ENCODE data around the gene NT5C1B. TPM values are rescaled to one million over a fixed set of nuclear protein-coding genes. Genes with fewer than 3 reads are reported as not detected.

NT5C1B gene
- total RNA-seq, 1 donor from 2014 or later = not detected

- Mint-ChIP-seq H3K4me3 (peak within 1 kb of the TSS; percentile 97), H3K4me1 (peaks cover 37% of the 10 kb centered on the region), H3K36me3 (ENCODE audit: low read depth) (peaks cover 15% of the 10 kb centered on the region), H3K27ac (ENCODE audit: unreplicated experiment) (peak within 1 kb of the TSS; percentile 92), H3K27me3 (ENCODE audit: low read depth) (no peaks in the 10 kb centered on the region), H3K9me3 (peaks cover 5% of the 10 kb centered on the region)
- TF ChIP-seq CTCF (conservative IDR thresholded peaks at IDR 0.05) = no peak
- DNase-seq (ENCODE audit: low read depth, low spot score) = peak; percentile 82
These were observed 29.2 kb downstream of the NT5C1B start, which contains the start of gene RDH14 for GRCh38 chr2:18560031-18560796. RDH14 (minus strand) TSS chr2:18560653; CDS start chr2:18560572, 81 bp downstream.

- H3K4me3 Mint-ChIP-seq = peak overlapping the region; percentile 95
- TF ChIP-seq CTCF (conservative IDR thresholded peaks at IDR 0.05) = no peak
- peaks cover 5% of the 10 kb centered on the region for H3K9me3 Mint-ChIP-seq
- peaks cover 14% of the 10 kb centered on the region for H3K36me3 Mint-ChIP-seq (ENCODE audit: low read depth)
- DNase-seq (ENCODE audit: low read depth, low spot score) = no peak
- H3K4me1 Mint-ChIP-seq = peaks cover 37% of the 10 kb centered on the region
- H3K27ac Mint-ChIP-seq (ENCODE audit: unreplicated experiment) = peak overlapping the region; percentile 92
- H3K27me3 Mint-ChIP-seq (ENCODE audit: low read depth) = no peaks in the 10 kb centered on the region
These were observed 29.8 kb downstream of the NT5C1B start for GRCh38 chr2:18559531-18560030.

- H3K27me3 Mint-ChIP-seq (ENCODE audit: low read depth) = no peaks in the 10 kb centered on the region
- TF ChIP-seq CTCF (conservative IDR thresholded peaks at IDR 0.05) = no peak
- DNase-seq (ENCODE audit: low read depth, low spot score) = no peak
- peaks cover 37% of the 10 kb centered on the region for H3K4me1 Mint-ChIP-seq
- H3K36me3 Mint-ChIP-seq (ENCODE audit: low read depth) = peaks cover 19% of the 10 kb centered on the region
- H3K27ac Mint-ChIP-seq (ENCODE audit: unreplicated experiment) = no peak overlapping the region
- peak overlapping the region; percentile 95 for H3K4me3 Mint-ChIP-seq
- peaks cover 5% of the 10 kb centered on the region for H3K9me3 Mint-ChIP-seq
These were observed 30.9 kb downstream of the NT5C1B start for GRCh38 chr2:18558458-18558857.

GRCh38 chr2:18557121-18557520 lies 32.2 kb downstream of the NT5C1B start:
- no peaks in the 10 kb centered on the region for H3K27me3 Mint-ChIP-seq (ENCODE audit: low read depth)
- no peak for DNase-seq (ENCODE audit: low read depth, low spot score)

More at GRCh38 chr2:18557121-18557520, 32.2 kb downstream of the NT5C1B start:
- Mint-ChIP-seq H3K36me3 (ENCODE audit: low read depth) (peaks cover 19% of the 10 kb centered on the region), H3K4me3 (peak overlapping the region; percentile 72), H3K9me3 (peaks cover 1% of the 10 kb centered on the region), H3K27ac (ENCODE audit: unreplicated experiment) (no peak overlapping the region), H3K4me1 (peaks cover 37% of the 10 kb centered on the region)
- no peak for TF ChIP-seq CTCF (conservative IDR thresholded peaks at IDR 0.05)

Measured in neural crest cell (in vitro differentiated cells).